ENCODE data around the gene PARPBP. TPM values are rescaled to one million over a fixed set of nuclear protein-coding genes. Genes with fewer than 3 reads are reported as not detected.

Gene PARPBP
- total RNA-seq, 1 experiment from 2014 or later, result 28.2 TPM

- H3K4me1 Mint-ChIP-seq (ENCODE audit: low read depth, unreplicated experiment), result no peaks in the 10 kb centered on the region
- no peak for DNase-seq
- no peak overlapping the region for H3K4me3 Mint-ChIP-seq (ENCODE audit: unreplicated experiment)
- H3K4me3 ChIP-seq (ENCODE audit: low read depth, low read length), result no peak overlapping the region
- no peaks in the 10 kb centered on the region for H3K4me1 ChIP-seq
- H3K9me3 ChIP-seq, result no peaks in the 10 kb centered on the region; the same call in none of the 2 replicates
- H3K27me3 ChIP-seq (replicated peaks; ENCODE audit: control insufficient read depth, insufficient read depth, low read length), result no peaks in the 10 kb centered on the region
- no TSS peak for BruUV-seq (replicated peaks)
- peaks cover 76% of the 10 kb centered on the region for H3K36me3 Mint-ChIP-seq (ENCODE audit: insufficient read depth, unreplicated experiment)
- no peak overlapping the region for H3K27ac Mint-ChIP-seq (ENCODE audit: unreplicated experiment)
- peaks cover 10% of the 10 kb centered on the region for H3K36me3 ChIP-seq (ENCODE audit: control insufficient read depth, insufficient read depth, low read length)
- no peak for TF ChIP-seq CTCF (IDR thresholded peaks at IDR 0.05; ENCODE audit: insufficient read depth in 1 of 2, low read depth in 1 of 2, low read length in 1 of 2, severe bottlenecking in 1 of 2, unreplicated experiment in 1 of 2)
- POLR2A ChIA-PET, result no interaction called here
- CTCF ChIA-PET, result no interaction called here
- no peaks in the 10 kb centered on the region for H3K27me3 Mint-ChIP-seq (ENCODE audit: insufficient read depth, unreplicated experiment)
- intact Hi-C loops (cut with micrococcal nuclease; ENCODE audit: unreplicated experiment), result no loop called here
- H3K9me3 Mint-ChIP-seq (ENCODE audit: unreplicated experiment), result peaks cover 10% of the 10 kb centered on the region
Observed at GRCh38 chr12:102106905-102107304, 13.1 kb upstream of the PARPBP start.

GRCh38 chr12:102107970-102108369 lies 12.0 kb upstream of the PARPBP start:
- POLR2A ChIA-PET, result no interaction called here
- no TSS peak for BruUV-seq (replicated peaks)
- peaks cover 70% of the 10 kb centered on the region for H3K36me3 Mint-ChIP-seq (ENCODE audit: insufficient read depth, unreplicated experiment)

GRCh38 chr12:102110782-102111181 lies 9.2 kb upstream of the PARPBP start:
- peaks cover 54% of the 10 kb centered on the region for H3K36me3 Mint-ChIP-seq (ENCODE audit: insufficient read depth, unreplicated experiment)
- no peak for TF ChIP-seq CTCF (IDR thresholded peaks at IDR 0.05; ENCODE audit: insufficient read depth in 1 of 2, low read depth in 1 of 2, low read length in 1 of 2, severe bottlenecking in 1 of 2, unreplicated experiment in 1 of 2)
- H3K4me1 ChIP-seq, result no peaks in the 10 kb centered on the region
- H3K4me1 Mint-ChIP-seq (ENCODE audit: low read depth, unreplicated experiment), result no peaks in the 10 kb centered on the region
- intact Hi-C loops (cut with micrococcal nuclease; ENCODE audit: unreplicated experiment), result no loop called here
- H3K4me3 Mint-ChIP-seq (ENCODE audit: unreplicated experiment), result no peak overlapping the region
- H3K9me3 ChIP-seq, result no peaks in the 10 kb centered on the region; the same call in none of the 2 replicates
- H3K36me3 ChIP-seq (ENCODE audit: control insufficient read depth, insufficient read depth, low read length), result peaks cover 10% of the 10 kb centered on the region
- ChIA-PET CTCF (no interaction called here), POLR2A (no interaction called here)
- no TSS peak for BruUV-seq (replicated peaks)
- H3K4me3 ChIP-seq (ENCODE audit: low read depth, low read length), result no peak overlapping the region
- no peaks in the 10 kb centered on the region for H3K27me3 Mint-ChIP-seq (ENCODE audit: insufficient read depth, unreplicated experiment)
- no peak overlapping the region for H3K27ac Mint-ChIP-seq (ENCODE audit: unreplicated experiment)
- DNase-seq, result no peak
- H3K27me3 ChIP-seq (replicated peaks; ENCODE audit: control insufficient read depth, insufficient read depth, low read length), result no peaks in the 10 kb centered on the region
- peaks cover 10% of the 10 kb centered on the region for H3K9me3 Mint-ChIP-seq (ENCODE audit: unreplicated experiment)

More at GRCh38 chr12:102107970-102108369, 12.0 kb upstream of the PARPBP start:
- H3K4me1 ChIP-seq, result no peaks in the 10 kb centered on the region
- intact Hi-C loops (cut with micrococcal nuclease; ENCODE audit: unreplicated experiment), result no loop called here
- H3K9me3 ChIP-seq, result no peaks in the 10 kb centered on the region; the same call in none of the 2 replicates
- no peak overlapping the region for H3K4me3 ChIP-seq (ENCODE audit: low read depth, low read length)
- DNase-seq, result no peak
- H3K27me3 Mint-ChIP-seq (ENCODE audit: insufficient read depth, unreplicated experiment), result no peaks in the 10 kb centered on the region
- H3K4me3 Mint-ChIP-seq (ENCODE audit: unreplicated experiment), result no peak overlapping the region
- H3K4me1 Mint-ChIP-seq (ENCODE audit: low read depth, unreplicated experiment), result no peaks in the 10 kb centered on the region
- TF ChIP-seq CTCF (IDR thresholded peaks at IDR 0.05; ENCODE audit: insufficient read depth in 1 of 2, low read depth in 1 of 2, low read length in 1 of 2, severe bottlenecking in 1 of 2, unreplicated experiment in 1 of 2), result no peak
- H3K9me3 Mint-ChIP-seq (ENCODE audit: unreplicated experiment), result peaks cover 10% of the 10 kb centered on the region
- CTCF ChIA-PET, result no interaction called here
- no peak overlapping the region for H3K27ac Mint-ChIP-seq (ENCODE audit: unreplicated experiment)
- peaks cover 10% of the 10 kb centered on the region for H3K36me3 ChIP-seq (ENCODE audit: control insufficient read depth, insufficient read depth, low read length)
- no peaks in the 10 kb centered on the region for H3K27me3 ChIP-seq (replicated peaks; ENCODE audit: control insufficient read depth, insufficient read depth, low read length)
